Tibial nerve (tissue), 4 donors: Measurements from ENCODE around the gene MAMDC4. TPM values are rescaled to one million over a fixed set of nuclear protein-coding genes. Genes with fewer than 3 reads are reported as not detected.
A peak's percentile ranks its signal among the peaks of the same experiment; 100 is the strongest.
"Not testable (repeated sequence)": the region's sequence is repeated elsewhere in the genome, so short reads cannot be mapped to it uniquely, and the experiment has no call there.

Source experiments
- DNase-seq, 2 donors: peaks; one replicate each; pipeline ENCODE4 v3.0.0-alpha.2; 2019; ENCODE audit warnings: low spot score in 2 of 2
- H3K27ac ChIP-seq, 4 donors: fragments of 200-600 bp; sonication (generic) in 3 of 4; one replicate each; pipeline ENCODE4 v1.5.1; 2017 to 2019; ENCODE audit warnings: mild to moderate bottlenecking in 1 of 4
- H3K27me3 ChIP-seq, 2 donors: fragments of 200-600 bp; sonication (generic) in 1 of 2; one replicate each; pipeline versions ENCODE4 v1.5.1 to v1.6.0; 2017 to 2019
- H3K36me3 ChIP-seq, 3 donors: fragments of 200-600 bp; sonication (generic); one replicate each; pipeline ENCODE4 v1.5.1; 2018 to 2019
- H3K4me1 ChIP-seq, 4 donors: fragments of 200-600 bp; sonication (generic) in 3 of 4; one replicate each; pipeline ENCODE4 v1.5.1; 2017 to 2019
- H3K4me3 ChIP-seq, 4 donors: fragments of 200-600 bp; sonication (generic) in 3 of 4; one replicate each; pipeline ENCODE4 v1.5.1; 2017 to 2019; ENCODE audit warnings: mild to moderate bottlenecking in 1 of 4, moderate library complexity in 1 of 4
- H3K9me3 ChIP-seq, 4 donors: fragments of 200-600 bp; sonication (generic) in 3 of 4; one replicate each; pipeline ENCODE4 v1.5.1; 2017 to 2019
- CTCF ChIP-seq, 5 experiments: fragments of 200-600 bp in 3 of 5; fragments of 450-650 bp in 2 of 5; sonication (generic) in 3 of 5; IDR thresholded peaks; one replicate each; pipeline ENCODE4 v1.5.1; 2016 to 2019; ENCODE audit warnings: antibody characterized with exemption in 5 of 5, mild to moderate bottlenecking in 3 of 5, moderate library complexity in 2 of 5
- EP300 ChIP-seq, 2 donors: sonication (generic); formaldehyde crosslinking; IDR thresholded peaks; one replicate each; pipeline ENCODE4 v1.6.1; 2017; ENCODE audit warnings: antibody characterized with exemption in 2 of 2, mild to moderate bottlenecking in 1 of 2
- POLR2A ChIP-seq, 2 donors: fragments of 450-650 bp; IDR thresholded peaks; one replicate each; pipeline ENCODE4 v1.6.1; 2017; ENCODE audit warnings: antibody characterized with exemption in 2 of 2, mild to moderate bottlenecking in 2 of 2, moderate library complexity in 2 of 2
- WGBS, 2 donors: methylation state at CpG; one replicate each; pipeline ENCODE4 v1.1.5; 2018; 5-methylcytosine and 5-hydroxymethylcytosine counted together
- total RNA-seq, 4 donors: library from RNA; depleted of rRNA; stranded (reverse); fragments of >200 nt; gene quantifications; one replicate each; pipeline ENCODE4 v1.1.0, GENCODE V29; 2016

The MAMDC4 gene
- total RNA-seq, 4 donors from 2014 or later: 1.5 to 8.1 (median 4.4) TPM

GRCh38 chr9:136838314-136839228 lies 13.6 kb upstream of the MAMDC4 start:
- Histone ChIP-seq H3K27me3 (peaks cover 0 to 7% of the 10 kb centered on the region in 2 donors), H3K36me3 (peaks cover 0 to 67% (median 0%) of the 10 kb centered on the region in 3 donors), H3K4me3 (no peak overlapping the region), H3K27ac (no peak overlapping the region), H3K9me3 (no peaks in the 10 kb centered on the region), H3K4me1 (peaks cover 0 to 38% (median 31%) of the 10 kb centered on the region in 4 donors)
- DNase-seq: no peak
- TF ChIP-seq EP300 (IDR thresholded peaks at IDR 0.05) (no peak), CTCF (IDR thresholded peaks at IDR 0.05) (no peak), POLR2A (IDR thresholded peaks at IDR 0.05) (no peak)
- 77 to 83% methylated on average over 26 to 28 of the region's 29 CpGs for WGBS, 2 donors

GRCh38 chr9:136839229-136840139 lies 12.7 kb upstream of the MAMDC4 start:
- no peak for DNase-seq
- Histone ChIP-seq H3K36me3 (peaks cover 0 to 65% (median 0%) of the 10 kb centered on the region in 3 donors), H3K4me3 (no peak overlapping the region), H3K9me3 (no peaks in the 10 kb centered on the region), H3K27me3 (peaks cover 0 to 15% of the 10 kb centered on the region in 2 donors), H3K27ac (peak overlapping the region in 3 of 4 donors; percentile 50 to 74 (median 59)), H3K4me1 (peaks cover 0 to 48% (median 38%) of the 10 kb centered on the region in 4 donors)
- 74 to 80% methylated on average over 26 to 33 of the region's 36 CpGs for WGBS, 2 donors
- no peak for TF ChIP-seq POLR2A (IDR thresholded peaks at IDR 0.05)
- no peak for TF ChIP-seq CTCF (IDR thresholded peaks at IDR 0.05)
- TF ChIP-seq EP300 (IDR thresholded peaks at IDR 0.05): no peak

GRCh38 chr9:136840140-136840876 lies 11.8 kb upstream of the MAMDC4 start:
- DNase-seq: no peak
- peaks cover 0 to 58% (median 0%) of the 10 kb centered on the region in 3 donors for H3K36me3 ChIP-seq
- H3K9me3 ChIP-seq: no peaks in the 10 kb centered on the region
- 58 to 63% methylated on average over 19 to 29 of the region's 32 CpGs for WGBS, 2 donors
- peaks cover 0 to 53% (median 38%) of the 10 kb centered on the region in 4 donors for H3K4me1 ChIP-seq
- H3K4me3 ChIP-seq: no peak overlapping the region
- H3K27ac ChIP-seq: peak overlapping the region in 3 of 4 donors; percentile 50 to 74 (median 59)
- TF ChIP-seq CTCF (IDR thresholded peaks at IDR 0.05) (no peak), EP300 (IDR thresholded peaks at IDR 0.05) (peak in 1 of 2 donors; percentile 20)
- peaks cover 0 to 19% of the 10 kb centered on the region in 2 donors for H3K27me3 ChIP-seq

- no peak for DNase-seq
- Histone ChIP-seq H3K9me3 (no peaks in the 10 kb centered on the region), H3K4me1 (peaks cover 0 to 60% (median 38%) of the 10 kb centered on the region in 4 donors), H3K27ac (peak overlapping the region; percentile 25 to 74 (median 58)), H3K4me3 (no peak overlapping the region), H3K36me3 (peaks cover 0 to 50% (median 0%) of the 10 kb centered on the region in 3 donors), H3K27me3 (peaks cover 3 to 27% of the 10 kb centered on the region in 2 donors)
- 47 to 65% methylated on average over 15 to 19 of the region's 28 CpGs for WGBS, 2 donors
- TF ChIP-seq CTCF (IDR thresholded peaks at IDR 0.05) (no peak), EP300 (IDR thresholded peaks at IDR 0.05) (no peak)
Observed at GRCh38 chr9:136840877-136841645, 11.1 kb upstream of the MAMDC4 start.

- H3K4me1 ChIP-seq: peaks cover 0 to 65% (median 40%) of the 10 kb centered on the region in 4 donors
- DNase-seq: not testable (repeated sequence)
- WGBS, 2 donors: 23 to 50% methylated on average over 5 to 8 of the region's 16 CpGs
Observed at GRCh38 chr9:136841646-136842379, 10.3 kb upstream of the MAMDC4 start.

More at GRCh38 chr9:136841646-136842379, 10.3 kb upstream of the MAMDC4 start:
- H3K36me3 ChIP-seq: peaks cover 0 to 43% (median 0%) of the 10 kb centered on the region in 3 donors
- H3K4me3 ChIP-seq: peak overlapping the region in 3 of 4 donors; percentile 26 to 54 (median 46)
- peak overlapping the region in 3 of 4 donors; percentile 25 to 74 (median 65) for H3K27ac ChIP-seq
- H3K27me3 ChIP-seq: peaks cover 3 to 32% of the 10 kb centered on the region in 2 donors
- H3K9me3 ChIP-seq: not testable (repeated sequence)
